GM19455 (cell line): ENCODE measurements around the gene CCDC88A.
"Not testable (repeated sequence)": the region's sequence is repeated elsewhere in the genome, so short reads cannot be mapped to it uniquely, and the experiment has no call there.

Source experiments
- ATAC-seq: cut with Tn5 transposase; IDR thresholded peaks from one replicate; pipeline ENCODE4 v1.9.1; 2021; ENCODE audit not compliant: unreplicated experiment

CCDC88A gene

DNA sequence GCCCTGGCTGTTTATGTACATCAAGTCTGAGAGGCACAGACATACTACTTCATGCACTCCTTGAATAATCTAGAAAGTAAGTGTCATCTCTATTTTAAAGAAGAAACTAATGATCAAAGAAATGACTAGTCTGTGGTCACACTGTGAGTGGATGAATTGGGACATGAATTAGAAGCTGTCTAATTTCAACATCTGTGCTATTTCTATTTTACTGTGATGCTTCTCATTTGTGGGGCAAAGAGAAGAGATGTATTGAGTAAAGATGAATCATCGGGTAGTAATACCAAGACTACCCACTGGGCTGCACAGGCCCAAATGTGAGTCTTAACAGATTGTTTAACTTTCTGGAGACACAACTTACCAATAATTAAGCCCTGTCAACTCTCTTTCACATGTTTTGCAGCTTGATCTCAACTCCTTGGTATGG, 108.2 kb downstream of the CCDC88A start:
- ATAC-seq: peak; percentile 93

DNA sequence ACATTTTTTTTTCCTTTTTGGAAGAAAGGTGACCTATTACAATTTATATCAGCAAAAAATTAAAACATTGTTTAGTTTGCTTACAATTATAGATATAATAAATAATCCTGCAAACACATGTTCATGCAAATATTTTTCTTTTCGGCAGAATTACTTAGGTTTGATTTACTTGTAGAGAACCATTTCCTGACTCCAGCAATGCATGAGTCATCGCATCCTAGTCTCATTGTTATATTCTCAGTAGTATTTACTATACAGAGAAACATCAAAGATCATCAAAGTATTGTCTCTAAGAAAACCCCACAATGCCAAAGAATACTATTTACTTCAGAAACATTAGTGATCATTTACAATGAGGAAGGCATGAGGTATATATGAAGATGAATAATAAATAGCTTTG, 110.2 kb downstream of the CCDC88A start:
- no peak for ATAC-seq

DNA sequence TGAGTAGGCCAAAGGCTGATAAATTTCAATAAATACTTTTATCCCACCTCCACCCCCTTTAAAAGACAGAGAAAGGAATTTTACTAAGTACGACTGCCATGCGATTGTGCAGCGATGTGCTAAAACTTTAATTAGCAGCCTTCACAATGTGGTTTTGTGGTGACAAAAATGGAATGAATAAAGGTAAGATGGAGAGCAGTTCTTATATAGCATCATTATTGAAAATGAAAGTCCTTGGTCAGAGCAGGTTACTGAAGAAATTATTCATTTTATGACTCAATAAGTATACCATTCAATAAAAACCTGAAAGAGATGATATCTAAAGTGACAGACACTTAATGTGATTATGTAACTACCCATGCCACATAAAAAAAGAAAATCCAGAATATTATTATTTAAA, 117.4 kb downstream of the CCDC88A start:
- peak; percentile 76 for ATAC-seq

DNA sequence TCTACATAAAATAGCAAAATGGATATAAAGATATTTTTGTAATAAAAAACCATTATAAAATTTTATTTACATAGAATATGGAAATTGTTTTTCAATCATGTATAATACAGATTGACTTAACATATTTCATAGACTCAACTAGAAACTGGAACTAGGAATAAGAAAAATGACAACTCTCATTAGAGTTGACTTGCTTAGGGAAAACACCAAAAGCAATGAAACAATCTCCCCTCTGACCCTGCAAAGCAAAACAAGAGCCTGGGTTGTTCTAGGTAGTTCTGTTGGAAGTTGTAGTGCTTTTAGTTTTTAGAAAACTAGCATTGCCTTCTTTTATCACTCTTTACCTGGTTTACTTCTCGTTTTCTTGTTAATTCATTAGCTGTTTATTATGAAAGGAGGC, 118.4 kb downstream of the CCDC88A start:
- no peak for ATAC-seq

DNA sequence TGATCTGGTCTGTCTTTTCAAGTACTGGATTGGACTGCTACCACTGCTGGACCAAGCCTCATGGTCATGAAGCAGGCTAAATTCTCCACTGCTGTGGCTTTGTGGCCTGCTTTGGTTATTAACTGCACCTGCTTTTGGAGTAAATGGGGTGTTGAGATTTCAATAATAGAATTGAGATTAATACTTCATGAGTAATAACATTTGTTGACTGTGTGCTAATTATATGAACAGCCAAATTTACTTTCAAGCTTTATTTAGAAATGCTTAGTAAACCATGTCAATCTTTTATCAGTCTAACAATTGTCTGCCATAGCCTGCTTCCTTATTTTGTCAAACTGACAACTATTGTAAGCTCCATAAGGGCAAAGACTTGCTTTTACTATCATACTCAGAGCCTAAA, 123.3 kb downstream of the CCDC88A start:
- peak; percentile 65 for ATAC-seq

DNA sequence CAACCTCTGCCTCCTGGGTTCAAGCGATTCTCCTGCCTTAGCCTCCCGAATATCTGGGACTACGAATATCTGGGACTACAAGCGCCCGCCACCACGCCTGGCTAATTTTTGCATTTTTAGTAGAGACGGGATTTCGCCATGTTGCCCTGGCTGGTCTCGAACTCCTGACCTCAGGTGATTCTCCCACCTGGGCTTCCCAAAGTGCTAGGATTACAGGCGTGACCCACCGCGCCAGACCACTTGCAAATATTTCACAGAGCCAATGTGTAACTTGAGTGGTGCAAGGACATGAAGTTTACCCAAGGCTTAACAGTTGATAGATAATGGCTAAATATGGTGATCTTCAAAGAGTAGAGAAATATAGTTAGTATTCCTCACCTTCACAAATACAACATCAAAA, 136.6 kb downstream of the CCDC88A start:
- ATAC-seq: no peak

DNA sequence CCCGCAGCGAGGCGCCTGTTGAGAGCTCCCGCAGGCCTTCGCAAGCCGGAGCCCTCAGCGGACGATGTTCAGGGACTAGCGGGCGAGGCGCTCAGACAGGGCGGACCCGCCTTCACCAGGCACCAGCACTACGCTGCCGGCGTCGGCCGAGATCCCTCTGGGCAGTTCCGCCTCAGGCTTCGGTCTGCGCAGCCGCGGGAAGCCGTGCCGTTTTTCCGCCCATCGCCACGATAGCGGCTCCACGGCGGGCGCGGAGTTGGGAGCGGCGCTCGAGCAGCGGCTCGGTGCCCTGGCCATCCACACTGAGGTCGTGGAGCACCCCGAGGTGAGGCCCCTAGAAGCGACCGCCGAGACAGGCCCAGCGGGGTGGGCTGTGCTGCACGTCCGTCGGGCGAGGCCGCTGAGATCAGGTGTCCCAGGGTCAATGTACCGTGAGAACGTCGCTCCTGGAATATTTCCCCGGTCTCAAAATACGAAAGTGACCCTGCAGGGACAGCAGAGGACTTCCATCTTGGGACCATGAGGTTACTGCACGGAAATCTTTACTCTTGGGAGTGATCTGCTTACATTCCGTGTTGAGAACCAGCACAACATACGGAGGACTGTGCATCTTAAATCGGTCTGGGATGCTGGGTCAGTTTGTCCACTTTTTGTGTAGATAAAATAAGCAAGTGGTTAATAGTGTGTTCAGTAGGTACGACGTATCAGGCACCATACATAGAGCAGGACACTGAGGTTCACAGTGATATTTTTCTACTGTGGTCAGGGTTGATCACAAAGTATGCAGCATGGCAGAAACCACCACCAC, 137.3 kb downstream of the CCDC88A start:
- peak; percentile 96 for ATAC-seq

DNA sequence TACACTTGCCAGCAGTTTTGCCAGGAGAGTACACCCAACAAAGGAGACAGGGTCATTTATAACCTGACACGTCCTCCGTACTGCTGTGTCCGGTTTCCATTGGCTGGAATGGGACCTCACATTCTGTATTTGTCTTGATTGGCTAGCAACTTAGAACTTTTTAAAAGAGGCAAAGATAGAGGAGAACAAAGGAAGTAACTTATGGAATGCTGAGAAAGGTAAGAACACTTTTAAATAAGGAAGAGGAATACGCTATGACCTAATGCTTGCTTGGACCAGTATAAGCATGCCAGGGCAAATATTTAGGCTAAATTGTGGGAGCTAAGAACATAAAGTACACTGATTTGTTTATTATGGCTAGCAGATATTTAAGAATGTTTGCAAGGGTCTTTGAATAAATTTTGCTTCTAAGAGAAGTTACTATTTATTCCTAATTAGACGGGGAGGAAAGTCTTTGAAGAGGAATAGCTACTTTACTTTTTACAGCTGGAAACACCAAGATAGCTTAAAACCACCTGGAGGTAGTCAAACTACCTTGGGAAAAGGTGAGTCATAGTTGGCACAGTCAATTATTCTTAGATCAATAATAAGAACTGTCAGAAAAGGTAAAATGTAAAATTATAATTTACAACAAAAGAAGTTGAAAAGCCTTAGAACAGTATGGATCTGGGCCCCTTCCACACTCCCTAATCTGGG, 138.7 kb downstream of the CCDC88A start:
- ATAC-seq: not testable (repeated sequence)

DNA sequence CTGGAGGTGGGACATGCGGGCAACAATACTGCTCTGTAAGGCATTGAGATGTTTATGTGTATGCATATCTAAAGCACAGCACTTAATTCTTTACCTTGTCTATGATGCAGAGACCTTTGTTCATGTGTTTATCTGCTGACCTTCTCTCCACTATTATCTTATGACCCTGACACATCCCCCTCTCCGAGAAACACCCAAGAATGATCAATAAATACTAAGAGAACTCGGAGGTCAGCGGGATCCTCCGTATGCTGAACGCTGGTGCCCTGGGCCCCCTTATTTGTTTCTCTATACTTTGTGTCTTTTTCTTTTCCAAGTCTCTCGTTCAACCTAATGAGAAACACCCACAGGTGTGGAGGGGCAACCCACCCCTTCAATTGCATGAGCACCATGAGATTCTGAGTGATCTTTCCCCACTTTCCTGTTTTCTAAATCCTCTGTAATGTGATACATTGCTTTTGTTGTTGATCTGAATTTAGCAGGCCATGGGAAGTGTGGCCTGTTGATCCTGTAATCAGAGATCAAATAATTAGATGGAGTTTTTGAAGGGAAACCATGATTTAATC, 139.7 kb downstream of the CCDC88A start:
- ATAC-seq: not testable (repeated sequence)

DNA sequence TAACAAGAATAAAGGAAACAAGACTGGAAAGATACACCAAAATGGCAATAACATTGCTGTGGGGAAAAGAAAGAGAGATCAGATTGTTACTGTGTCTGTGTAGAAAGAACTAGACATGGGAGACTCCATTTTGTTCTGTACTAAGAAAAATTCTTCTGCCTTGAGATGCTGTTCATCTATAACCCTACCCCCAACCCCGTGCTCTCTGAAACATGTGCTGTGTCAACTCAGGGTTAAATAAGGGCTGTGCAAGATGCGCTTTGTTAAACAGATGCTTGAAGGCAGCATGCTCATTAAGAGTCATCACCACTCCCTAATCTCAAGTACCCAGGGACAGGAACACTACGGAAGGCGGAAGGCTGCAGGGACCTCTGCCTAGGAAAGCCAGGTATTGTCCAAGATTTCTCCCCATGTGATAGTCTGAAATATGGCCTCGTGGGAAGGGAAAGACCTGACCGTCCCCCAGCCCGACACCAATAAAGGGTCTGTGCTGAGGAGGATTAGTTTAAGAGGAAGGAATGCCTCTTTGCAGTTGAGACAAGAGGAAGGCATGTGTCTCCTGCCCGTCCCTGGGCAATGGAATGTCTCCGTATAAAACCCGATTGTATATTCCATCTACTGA, 140.3 kb downstream of the CCDC88A start:
- ATAC-seq: not testable (repeated sequence)

DNA sequence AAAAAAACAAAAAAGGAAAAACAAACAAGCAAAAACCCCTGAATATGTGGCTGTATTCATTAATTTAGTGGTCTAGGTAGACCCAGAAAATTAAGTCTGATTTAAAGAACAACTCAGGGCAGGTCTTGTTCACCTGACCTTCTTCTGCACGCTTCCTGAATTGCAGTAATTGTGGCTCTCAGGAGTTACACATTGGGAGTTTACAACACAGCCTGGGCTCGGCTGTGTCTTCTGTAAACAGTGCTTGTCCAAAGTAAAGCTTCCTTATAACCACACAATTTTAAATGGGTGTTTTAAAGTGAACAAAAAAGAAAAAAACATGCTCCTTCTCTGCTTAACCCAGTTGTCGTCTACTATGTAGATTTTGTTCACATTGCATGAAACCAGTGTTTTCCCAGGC, 142.3 kb downstream of the CCDC88A start:
- no peak for ATAC-seq

DNA sequence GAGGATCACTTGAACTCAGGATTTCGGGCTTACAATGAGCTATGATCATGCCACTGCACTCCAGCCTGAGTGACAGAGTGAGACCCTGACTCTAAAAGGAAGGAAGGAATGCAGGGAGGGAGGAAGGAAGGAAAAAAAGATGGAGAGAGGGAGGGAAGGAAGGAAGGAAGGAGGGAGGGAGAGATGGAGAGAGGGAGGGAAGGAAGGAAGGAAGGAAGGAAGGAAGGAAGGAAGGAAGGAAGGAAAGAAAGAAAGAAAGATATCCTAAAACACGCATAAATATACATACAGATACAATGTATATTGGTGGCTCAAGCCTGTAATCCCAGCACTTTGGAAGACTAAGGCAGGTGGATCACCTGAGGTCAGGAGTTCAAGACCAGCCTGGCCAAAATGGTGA, 145.3 kb downstream of the CCDC88A start:
- not testable (repeated sequence) for ATAC-seq

DNA sequence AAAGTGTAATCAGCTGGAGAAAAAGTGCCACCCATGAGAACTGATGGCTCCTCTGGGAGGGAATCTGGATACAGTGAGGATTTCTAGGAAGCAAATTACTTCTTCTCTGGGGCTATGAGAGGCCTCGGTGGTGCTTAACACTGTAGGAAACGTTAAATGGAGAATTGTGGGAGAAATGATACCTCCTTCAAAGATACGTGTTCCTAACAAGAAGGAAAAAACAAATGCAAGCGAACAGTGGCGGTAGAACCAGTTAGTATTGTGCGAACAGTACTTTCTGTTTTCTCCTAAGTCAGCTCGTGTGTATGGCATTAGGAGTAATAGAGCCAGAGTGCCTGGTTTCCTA, 150.0 kb downstream of the CCDC88A start:
- ATAC-seq: no peak

DNA sequence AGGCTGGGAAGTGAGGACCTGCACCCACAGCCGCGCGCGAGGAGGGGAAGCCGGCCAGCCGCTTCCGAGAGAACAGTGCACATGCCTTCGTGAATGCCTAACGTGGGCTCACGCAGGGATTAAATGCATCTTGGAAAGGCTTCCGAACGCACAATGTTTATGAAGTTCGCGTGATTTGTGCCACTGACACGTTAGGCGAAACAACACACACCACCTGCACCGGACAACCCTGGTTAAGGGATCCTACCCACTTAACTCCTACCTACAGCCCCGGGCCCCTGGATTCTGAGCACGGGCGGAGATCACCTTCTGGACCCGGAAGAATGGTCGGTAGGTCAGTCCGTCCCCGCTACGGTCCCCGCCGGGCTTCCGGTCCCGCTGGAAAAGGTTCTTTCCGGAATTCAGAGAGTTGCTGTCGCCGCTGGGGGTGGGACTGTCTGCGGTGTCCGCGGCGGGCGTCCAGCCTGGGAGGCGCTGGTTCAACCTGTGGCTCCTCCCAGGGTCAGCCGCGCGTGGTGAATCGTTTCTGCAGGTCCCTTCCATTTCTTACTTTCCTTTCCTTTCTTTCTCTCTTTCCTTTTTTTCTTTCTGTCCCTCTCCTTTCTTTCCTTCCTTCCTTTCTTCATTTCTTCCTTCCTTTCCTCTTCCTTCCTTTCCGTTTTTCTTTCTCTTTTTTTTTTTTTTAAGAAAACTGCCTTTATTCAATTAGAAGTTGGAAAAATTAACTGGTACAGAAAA, 150.6 kb downstream of the CCDC88A start, which contains the start of gene MTIF2:
Gene MTIF2, minus strand, starts transcription at position 325 of the 738 bp plus-strand sequence. CDS start 5,373 bp downstream, outside the sequence.
- ATAC-seq: peak; percentile 98

DNA sequence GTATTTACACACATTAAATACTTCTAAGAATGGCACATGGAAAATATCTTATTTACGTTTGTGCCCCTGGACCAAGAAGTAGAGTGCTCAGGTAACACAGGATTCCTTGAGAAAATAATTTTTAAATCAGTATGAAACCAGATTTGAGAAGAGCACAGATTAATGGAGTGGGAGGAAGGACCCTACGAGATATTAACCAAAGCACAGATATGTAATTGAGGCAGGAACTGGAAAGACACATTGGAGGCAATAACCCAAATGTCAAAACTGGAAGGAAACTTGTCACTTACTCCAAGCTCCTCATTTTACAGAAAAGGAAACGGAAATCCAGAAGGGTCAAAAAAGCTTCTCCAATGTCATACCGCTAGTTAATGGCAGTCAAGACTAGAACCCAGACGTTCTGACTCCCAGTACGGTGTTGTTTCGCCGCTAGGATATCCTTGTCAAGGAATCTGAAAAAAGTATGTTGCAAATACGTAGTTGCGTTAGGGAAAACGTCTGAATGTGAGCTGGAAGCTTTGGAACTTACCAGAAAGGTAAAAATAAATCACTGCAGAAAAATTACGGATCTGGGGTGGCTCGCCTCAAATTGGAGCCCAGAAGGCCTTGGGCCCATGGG, 151.3 kb downstream of the CCDC88A start:
- no peak for ATAC-seq

DNA sequence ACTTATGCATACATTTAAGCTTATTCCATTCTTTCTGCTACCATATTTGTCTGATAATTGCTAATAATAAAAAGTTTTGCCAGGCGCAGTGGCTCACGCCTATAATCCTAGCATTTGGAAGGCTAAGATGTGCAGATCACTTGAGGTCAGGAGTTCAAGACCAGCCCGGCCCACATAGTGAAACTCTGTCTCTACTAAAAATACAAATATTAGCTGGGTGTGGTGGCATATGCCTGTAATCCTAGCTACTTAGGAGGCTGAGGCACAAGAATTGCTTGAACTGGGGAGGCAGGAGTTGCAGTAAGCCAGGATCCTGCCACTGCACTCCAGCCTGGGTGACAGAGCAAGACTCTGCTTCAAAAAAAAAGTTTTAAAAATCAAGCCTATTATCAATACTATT, 160.1 kb downstream of the CCDC88A start:
- ATAC-seq: not testable (repeated sequence)

DNA sequence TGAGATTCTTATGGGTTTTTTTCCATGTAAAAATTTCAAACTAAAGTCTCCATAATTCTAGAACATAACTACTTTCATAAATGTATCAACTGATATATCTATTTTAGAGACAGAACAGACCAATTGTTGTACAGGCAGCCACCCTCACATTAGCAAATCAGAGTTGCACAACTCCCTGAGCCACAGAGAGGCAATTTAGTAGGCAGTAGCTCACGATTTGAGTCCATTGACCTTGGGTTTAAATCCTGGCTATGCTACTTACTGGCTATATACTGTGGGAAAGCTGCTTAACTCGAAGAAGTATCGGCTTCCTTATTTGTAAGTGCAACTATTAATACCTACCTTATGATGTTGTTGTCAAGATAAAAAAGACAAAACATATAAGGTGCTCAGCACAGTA, 166.8 kb downstream of the CCDC88A start:
- no peak for ATAC-seq

DNA sequence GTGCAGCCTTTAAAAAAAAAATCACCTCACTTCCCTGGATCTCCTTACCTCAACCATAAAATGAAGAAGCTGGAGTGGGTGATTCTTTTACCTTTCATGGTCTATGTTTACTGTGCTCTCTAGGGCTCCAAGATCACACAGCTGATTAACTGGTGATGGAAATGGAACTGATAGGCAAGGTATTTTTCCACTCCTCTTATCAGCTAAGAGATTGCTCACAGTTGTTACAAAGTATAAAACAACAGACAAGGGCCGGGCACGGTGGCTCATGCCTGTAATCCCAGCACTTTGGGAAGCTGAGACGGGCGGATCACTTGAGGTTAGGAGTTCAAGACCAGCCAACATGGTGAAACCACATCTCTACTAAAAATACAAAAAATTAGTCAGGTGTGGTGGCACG, 172.6 kb downstream of the CCDC88A start:
- ATAC-seq: no peak

DNA sequence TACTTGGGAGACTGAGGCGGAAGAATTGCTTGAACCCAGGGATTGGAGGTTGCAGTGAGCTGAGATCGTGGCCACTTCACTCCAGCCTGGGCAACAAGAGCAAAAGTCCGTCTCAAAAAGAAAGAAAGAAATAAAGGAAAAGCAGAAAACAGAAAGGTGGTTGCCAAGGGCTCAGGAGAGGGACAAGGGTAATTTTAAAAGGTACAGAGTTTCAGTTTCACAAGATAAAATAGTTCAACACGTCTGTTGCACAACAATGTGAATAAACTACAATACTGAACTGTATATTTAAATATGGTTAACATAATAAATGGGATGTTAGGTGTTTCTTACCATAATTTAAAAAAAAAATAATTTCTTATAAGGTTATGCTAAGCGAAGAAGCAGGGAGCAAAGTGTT, 174.2 kb downstream of the CCDC88A start:
- no peak for ATAC-seq

DNA sequence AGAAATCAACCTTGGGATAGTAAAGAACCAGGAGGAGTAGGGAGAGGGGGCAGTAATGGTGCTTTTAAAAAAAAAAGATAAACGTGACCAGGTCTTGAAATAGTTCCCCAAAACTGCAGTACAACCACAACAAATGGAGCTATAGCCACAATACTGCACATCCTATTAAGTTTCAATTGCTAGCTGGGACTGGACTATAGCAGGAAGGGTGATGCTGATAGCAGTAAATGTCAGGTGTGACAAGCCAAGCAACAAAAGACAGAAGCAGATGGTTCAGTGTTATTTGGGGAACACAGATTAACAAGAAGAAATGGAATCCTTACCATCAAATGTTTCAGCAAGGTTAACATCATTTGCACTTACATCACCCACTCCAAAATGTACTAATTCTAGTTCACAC, 177.0 kb downstream of the CCDC88A start:
- no peak for ATAC-seq
